SU-DHL-6 (cell line): ENCODE results near the gene C6orf62.
"Not testable (repeated sequence)": the region's sequence is repeated elsewhere in the genome, so short reads cannot be mapped to it uniquely, and the experiment has no call there.

Source experiments
- H2AFZ ChIP-seq: fragments of 200-600 bp; sonication (generic); 2 replicates; pipeline ENCODE4 v1.6.1; 2014; ENCODE audit warnings: low read depth, mild to moderate bottlenecking, moderate library complexity, mixed read lengths, antibody characterized with exemption, low read length; ENCODE audit not compliant: severe bottlenecking
- H3F3A ChIP-seq: fragments of 200-600 bp; shearing (Covaris generic); 2 replicates; pipeline ENCODE4 v1.6.0; 2016; ENCODE audit warnings: antibody characterized with exemption, mild to moderate bottlenecking; ENCODE audit not compliant: insufficient read depth
- H3K27ac ChIP-seq: fragments of 200-600 bp; sonication (generic); 2 replicates; pipeline ENCODE4 v1.5.1; 2016; ENCODE audit warnings: low read depth, mild to moderate bottlenecking, low read length, moderate library complexity, mixed read lengths
- H3K27me3 ChIP-seq: fragments of 200-600 bp; sonication (generic), shearing (Covaris generic); 2 replicates; pipeline ENCODE4 v1.6.0; 2014; ENCODE audit warnings: mild to moderate bottlenecking, low read length
- H3K36me3 ChIP-seq: fragments of 200-600 bp; sonication (generic); 2 replicates; pipeline ENCODE4 v1.6.1; 2014; ENCODE audit warnings: mild to moderate bottlenecking, low read length, mixed read lengths
- H3K4me2 ChIP-seq: fragments of 300-600, 200-600 bp; shearing (Covaris generic), sonication (generic); 2 replicates; pipeline ENCODE4 v1.6.0; 2014; ENCODE audit warnings: low read length, low read depth, mild to moderate bottlenecking; ENCODE audit not compliant: poor library complexity, severe bottlenecking
- H3K4me3 ChIP-seq: fragments of 200-600 bp; sonication (generic); 2 replicates; pipeline ENCODE4 v1.5.1; 2014; ENCODE audit warnings: antibody characterized with exemption, low read length, mild to moderate bottlenecking, mixed read lengths; ENCODE audit not compliant: insufficient read depth, poor library complexity, severe bottlenecking
- H3K79me2 ChIP-seq: fragments of 200-600 bp; sonication (generic); 2 replicates; pipeline ENCODE4 v1.6.1; 2014; ENCODE audit warnings: mild to moderate bottlenecking, low read length, moderate library complexity; ENCODE audit not compliant: insufficient read depth
- H3K9ac ChIP-seq: fragments of 200-600 bp; sonication (generic); 2 replicates; pipeline ENCODE4 v1.7.0; 2014; ENCODE audit warnings: mild to moderate bottlenecking, low read length
- H3K9me2 ChIP-seq: fragments of 200-600 bp; sonication (generic); replicated peaks from 2 replicates; pipeline ENCODE4 v1.6.1; 2014; ENCODE audit warnings: low read length; ENCODE audit not compliant: insufficient read depth
- H3K9me3 ChIP-seq: fragments of 200-600 bp; sonication (generic); 2 replicates; pipeline ENCODE4 v1.6.1; 2014; ENCODE audit warnings: low read length, mixed read lengths; ENCODE audit not compliant: insufficient read depth
- H4K20me1 ChIP-seq: fragments of 200-600 bp; sonication (generic); 2 replicates; pipeline ENCODE4 v1.6.1; 2014; ENCODE audit warnings: low read depth, mild to moderate bottlenecking, antibody characterized with exemption, low read length, moderate library complexity, mixed read lengths
- CTCF ChIP-seq: fragments of 200-600 bp; sonication (generic); IDR thresholded peaks from one replicate; pipeline ENCODE4 v1.5.1; 2017; ENCODE audit warnings: antibody characterized with exemption, mild to moderate bottlenecking, low read length, moderate library complexity; ENCODE audit not compliant: insufficient read depth, poor library complexity, severe bottlenecking
- EZH2phosphoT487 ChIP-seq: fragments of 200-600 bp; sonication (generic), shearing (Covaris generic); conservative IDR thresholded peaks from 2 replicates; pipeline ENCODE4 v1.6.1; 2018; ENCODE audit warnings: mild to moderate bottlenecking, antibody characterized with exemption, low read length, moderate library complexity, mixed read lengths

C6orf62 gene

GRCh38 chr6:24663189-24663588 is 55.8 kb downstream of the C6orf62 start:
- Histone ChIP-seq H3K4me3 (no peak overlapping the region), H2AFZ (no peak overlapping the region), H3K4me2 (no peak overlapping the region), H3K9me3 (no peaks in the 10 kb centered on the region), H3K9ac (no peak overlapping the region), H3K27ac (no peak overlapping the region), H4K20me1 (no peaks in the 10 kb centered on the region), H3K9me2 (no peaks in the 10 kb centered on the region), H3K27me3 (no peaks in the 10 kb centered on the region), H3K79me2 (peaks cover 50% of the 10 kb centered on the region), H3K36me3 (peaks cover 11% of the 10 kb centered on the region; the same call in 1 of the 2 replicates), H3F3A (0 out of 2 replicates have a peak, but pooled peaks cover 3% of the 10 kb centered on the region)
- TF ChIP-seq CTCF (no peak), EZH2phosphoT487 (no peak)

GRCh38 chr6:24662236-24662635 is 56.7 kb downstream of the C6orf62 start:
- H3K9me2 ChIP-seq, result no peaks in the 10 kb centered on the region
- peaks cover 47% of the 10 kb centered on the region for H3K79me2 ChIP-seq
- H4K20me1 ChIP-seq, result no peaks in the 10 kb centered on the region
- H2AFZ ChIP-seq, result no peak overlapping the region
- H3K27ac ChIP-seq, result no peak overlapping the region
- 0 out of 2 replicates have a peak, but pooled peaks cover 3% of the 10 kb centered on the region for H3F3A ChIP-seq
- no peaks in the 10 kb centered on the region for H3K27me3 ChIP-seq
- TF ChIP-seq EZH2phosphoT487, result no peak
- TF ChIP-seq CTCF, result no peak
- H3K4me3 ChIP-seq, result no peak overlapping the region
- H3K9ac ChIP-seq, result no peak overlapping the region
- H3K36me3 ChIP-seq, result peaks cover 20% of the 10 kb centered on the region; the same call in 1 of the 2 replicates
- no peaks in the 10 kb centered on the region for H3K9me3 ChIP-seq
- no peak overlapping the region for H3K4me2 ChIP-seq

GRCh38 chr6:24661759-24662158 is 57.2 kb downstream of the C6orf62 start:
- Histone ChIP-seq H3K36me3 (peaks cover 24% of the 10 kb centered on the region), H3K79me2 (peaks cover 49% of the 10 kb centered on the region)
- not testable (repeated sequence) for H3K4me2 ChIP-seq, H3K9me2 ChIP-seq, H3F3A ChIP-seq, H3K27ac ChIP-seq, H3K9ac ChIP-seq, H2AFZ ChIP-seq, H3K9me3 ChIP-seq, H4K20me1 ChIP-seq, H3K4me3 ChIP-seq, H3K27me3 ChIP-seq

- H3K27ac ChIP-seq, result no peak overlapping the region
- no peak overlapping the region for H3K4me2 ChIP-seq
- H3F3A ChIP-seq, result no peaks in the 10 kb centered on the region
- H2AFZ ChIP-seq, result no peak overlapping the region
- peaks cover 35% of the 10 kb centered on the region for H3K36me3 ChIP-seq
- no peaks in the 10 kb centered on the region for H4K20me1 ChIP-seq
- H3K9me3 ChIP-seq, result no peaks in the 10 kb centered on the region
- H3K4me3 ChIP-seq, result no peak overlapping the region
- no peaks in the 10 kb centered on the region for H3K9me2 ChIP-seq
- peaks cover 46% of the 10 kb centered on the region for H3K79me2 ChIP-seq
- no peaks in the 10 kb centered on the region for H3K27me3 ChIP-seq
- no peak overlapping the region for H3K9ac ChIP-seq
- TF ChIP-seq CTCF (no peak), EZH2phosphoT487 (no peak)
Observed at GRCh38 chr6:24660105-24660504, 58.8 kb downstream of the C6orf62 start.
